GM11168 (cell line): ENCODE data around the gene GLO1.

Experiments
- in situ Hi-C: fragments of 300-500 bp; cut with MboI; formaldehyde crosslinking; loops from one replicate; pipeline ENCODE4 v1.12.0; 2022; ENCODE audit warnings: low sequenced_read_pairs; ENCODE audit not compliant: unreplicated experiment

Gene GLO1

GRCh38 chr6:38673397-38674165 is 29.4 kb downstream of the GLO1 start:
- in situ Hi-C loops, result no loop called here

GRCh38 chr6:38671885-38672467 is 31.0 kb downstream of the GLO1 start:
- in situ Hi-C loops, result no loop called here

- in situ Hi-C loops, result no loop called here
Measured at GRCh38 chr6:38658418-38659167, 44.4 kb downstream of the GLO1 start.

- in situ Hi-C loops, result no loop called here
Measured at GRCh38 chr6:38656896-38657295, 46.0 kb downstream of the GLO1 start.

GRCh38 chr6:38654263-38654662 is 48.7 kb downstream of the GLO1 start:
- in situ Hi-C loops, result no loop called here

- in situ Hi-C loops, result no loop called here
Measured at GRCh38 chr6:38651121-38651784, 51.7 kb downstream of the GLO1 start.

GRCh38 chr6:38650207-38650752 is 52.7 kb downstream of the GLO1 start:
- in situ Hi-C loops, result no loop called here

GRCh38 chr6:38649744-38650143 is 53.2 kb downstream of the GLO1 start:
- in situ Hi-C loops, result no loop called here

GRCh38 chr6:38648629-38649028 is 54.3 kb downstream of the GLO1 start:
- in situ Hi-C loops, result no loop called here

GRCh38 chr6:38646166-38646878 is 56.6 kb downstream of the GLO1 start:
- in situ Hi-C loops, result no loop called here

- in situ Hi-C loops, result no loop called here
Measured at GRCh38 chr6:38644951-38645350, 58.0 kb downstream of the GLO1 start.

GRCh38 chr6:38640216-38640909 is 62.6 kb downstream of the GLO1 start:
- in situ Hi-C loops, result no loop called here

GRCh38 chr6:38639498-38640215 is 63.3 kb downstream of the GLO1 start, which contains the start of gene BTBD9:
Gene BTBD9 (minus strand): TSS chr6:38639929.
- in situ Hi-C loops, result no loop called here

- in situ Hi-C loops, result no loop called here
Measured at GRCh38 chr6:38638941-38639497, 63.9 kb downstream of the GLO1 start.

- in situ Hi-C loops, result no loop called here
Measured at GRCh38 chr6:38637756-38638155, 65.2 kb downstream of the GLO1 start.

GRCh38 chr6:38636027-38636426 is 66.9 kb downstream of the GLO1 start:
- in situ Hi-C loops, result no loop called here

- in situ Hi-C loops, result no loop called here
Measured at GRCh38 chr6:38634518-38634917, 68.4 kb downstream of the GLO1 start.

- in situ Hi-C loops, result no loop called here
Measured at GRCh38 chr6:38632490-38632889, 70.5 kb downstream of the GLO1 start.
